GM10847 (cell line): ENCODE data around the gene ANKRD6.

ENCODE experiments used
- POLR2A ChIP-seq: IDR thresholded peaks from 2 replicates; pipeline ENCODE4 v1.6.1; 2011; ENCODE audit not compliant: insufficient read length; ENCODE audit errors: extremely low read depth

Gene ANKRD6

GRCh38 chr6:89574910-89575561, 142.1 kb downstream of the ANKRD6 start:
- TF ChIP-seq POLR2A = no peak

- TF ChIP-seq POLR2A = no peak
Observed at GRCh38 chr6:89575562-89575960, 142.6 kb downstream of the ANKRD6 start.

- no peak for TF ChIP-seq POLR2A
Observed at GRCh38 chr6:89580997-89581666, 148.2 kb downstream of the ANKRD6 start.

GRCh38 chr6:89581689-89582088, 148.7 kb downstream of the ANKRD6 start:
- TF ChIP-seq POLR2A = no peak

- TF ChIP-seq POLR2A = no peak
Observed at GRCh38 chr6:89582669-89583325, 149.8 kb downstream of the ANKRD6 start.

- no peak for TF ChIP-seq POLR2A
Observed at GRCh38 chr6:89583559-89583958, 150.6 kb downstream of the ANKRD6 start.

GRCh38 chr6:89584539-89584938, 151.6 kb downstream of the ANKRD6 start:
- no peak for TF ChIP-seq POLR2A

GRCh38 chr6:89585154-89585553, 152.2 kb downstream of the ANKRD6 start:
- no peak for TF ChIP-seq POLR2A

GRCh38 chr6:89589297-89590025, 156.5 kb downstream of the ANKRD6 start:
- TF ChIP-seq POLR2A = no peak

- no peak for TF ChIP-seq POLR2A
Observed at GRCh38 chr6:89590133-89590532, 157.2 kb downstream of the ANKRD6 start.

- no peak for TF ChIP-seq POLR2A
Observed at GRCh38 chr6:89591745-89592144, 158.8 kb downstream of the ANKRD6 start.

- TF ChIP-seq POLR2A = no peak
Observed at GRCh38 chr6:89596056-89596455, 163.1 kb downstream of the ANKRD6 start.

GRCh38 chr6:89596484-89596883, 163.5 kb downstream of the ANKRD6 start:
- TF ChIP-seq POLR2A = no peak

GRCh38 chr6:89597372-89597771, 164.4 kb downstream of the ANKRD6 start:
- TF ChIP-seq POLR2A = no peak

- TF ChIP-seq POLR2A = no peak
Observed at GRCh38 chr6:89597988-89598387, 165.0 kb downstream of the ANKRD6 start.

GRCh38 chr6:89599727-89600126, 166.8 kb downstream of the ANKRD6 start:
- TF ChIP-seq POLR2A = no peak

- TF ChIP-seq POLR2A = no peak
Observed at GRCh38 chr6:89602166-89602565, 169.2 kb downstream of the ANKRD6 start.
